Measurements from ENCODE around the gene PSMB2.

PSMB2 gene

GRCh38 chr1:35640380-35641232, 720 bp downstream of the PSMB2 start:
- Histone ChIP-seq H3K9me3 (ENCODE audit: control insufficient read depth, insufficient read depth, low read length) (no peaks in the 10 kb centered on the region), H3K36me3 (ENCODE audit: control insufficient read depth, insufficient read depth, low read length) (no peaks in the 10 kb centered on the region), H3K4me3 (ENCODE audit: low read depth, low read length) (peak overlapping the region; percentile 96), H3K4me1 (ENCODE audit: control insufficient read depth, insufficient read depth, low read length) (peaks cover 13% of the 10 kb centered on the region), H3K27me3 (ENCODE audit: control insufficient read depth, insufficient read depth, low read length) (no peaks in the 10 kb centered on the region), H3K9ac (ENCODE audit: low read depth, low read length) (peak overlapping the region; percentile 90)

- Histone ChIP-seq H3K4me1 (ENCODE audit: control insufficient read depth, insufficient read depth, low read length) (peaks cover 13% of the 10 kb centered on the region), H3K4me3 (ENCODE audit: low read depth, low read length) (peak overlapping the region; percentile 11), H3K9ac (ENCODE audit: low read depth, low read length) (peak overlapping the region; percentile 65)
Observed at GRCh38 chr1:35637401-35637809, 3.9 kb downstream of the PSMB2 start.

GRCh38 chr1:35633547-35633946, 7.8 kb downstream of the PSMB2 start:
- Histone ChIP-seq H3K27me3 (ENCODE audit: control insufficient read depth, insufficient read depth, low read length) (no peaks in the 10 kb centered on the region), H3K4me1 (ENCODE audit: control insufficient read depth, insufficient read depth, low read length) (peaks cover 7% of the 10 kb centered on the region), H3K9ac (ENCODE audit: low read depth, low read length) (no peak overlapping the region), H3K36me3 (ENCODE audit: control insufficient read depth, insufficient read depth, low read length) (peaks cover 11% of the 10 kb centered on the region), H3K4me3 (ENCODE audit: low read depth, low read length) (no peak overlapping the region), H3K9me3 (ENCODE audit: control insufficient read depth, insufficient read depth, low read length) (no peaks in the 10 kb centered on the region)

More at GRCh38 chr1:35637401-35637809, 3.9 kb downstream of the PSMB2 start:
- Histone ChIP-seq H3K27me3 (ENCODE audit: control insufficient read depth, insufficient read depth, low read length) (no peaks in the 10 kb centered on the region), H3K36me3 (ENCODE audit: control insufficient read depth, insufficient read depth, low read length) (no peaks in the 10 kb centered on the region), H3K9me3 (ENCODE audit: control insufficient read depth, insufficient read depth, low read length) (no peaks in the 10 kb centered on the region)

GRCh38 chr1:35631396-35631795, 9.9 kb downstream of the PSMB2 start:
- Histone ChIP-seq H3K27me3 (ENCODE audit: control insufficient read depth, insufficient read depth, low read length) (no peaks in the 10 kb centered on the region), H3K4me3 (ENCODE audit: low read depth, low read length) (no peak overlapping the region), H3K9me3 (ENCODE audit: control insufficient read depth, insufficient read depth, low read length) (no peaks in the 10 kb centered on the region), H3K9ac (ENCODE audit: low read depth, low read length) (no peak overlapping the region), H3K4me1 (ENCODE audit: control insufficient read depth, insufficient read depth, low read length) (no peaks in the 10 kb centered on the region), H3K36me3 (ENCODE audit: control insufficient read depth, insufficient read depth, low read length) (peaks cover 11% of the 10 kb centered on the region)

- no peaks in the 10 kb centered on the region for H3K9me3 ChIP-seq (ENCODE audit: control insufficient read depth, insufficient read depth, low read length)
- H3K36me3 ChIP-seq (ENCODE audit: control insufficient read depth, insufficient read depth, low read length) = peaks cover 11% of the 10 kb centered on the region
- H3K27me3 ChIP-seq (ENCODE audit: control insufficient read depth, insufficient read depth, low read length) = no peaks in the 10 kb centered on the region
- H3K9ac ChIP-seq (ENCODE audit: low read depth, low read length) = no peak overlapping the region
- H3K4me3 ChIP-seq (ENCODE audit: low read depth, low read length) = no peak overlapping the region
- no peaks in the 10 kb centered on the region for H3K4me1 ChIP-seq (ENCODE audit: control insufficient read depth, insufficient read depth, low read length)
Observed at GRCh38 chr1:35629051-35629450, 12.3 kb downstream of the PSMB2 start.

- no peak overlapping the region for H3K9ac ChIP-seq (ENCODE audit: low read depth, low read length)
- no peaks in the 10 kb centered on the region for H3K27me3 ChIP-seq (ENCODE audit: control insufficient read depth, insufficient read depth, low read length)
- peaks cover 16% of the 10 kb centered on the region for H3K4me1 ChIP-seq (ENCODE audit: control insufficient read depth, insufficient read depth, low read length)
- H3K9me3 ChIP-seq (ENCODE audit: control insufficient read depth, insufficient read depth, low read length) = no peaks in the 10 kb centered on the region
- no peak overlapping the region for H3K4me3 ChIP-seq (ENCODE audit: low read depth, low read length)
- H3K36me3 ChIP-seq (ENCODE audit: control insufficient read depth, insufficient read depth, low read length) = no peaks in the 10 kb centered on the region
Observed at GRCh38 chr1:35623832-35624231, 17.5 kb downstream of the PSMB2 start.

- Histone ChIP-seq H3K9me3 (ENCODE audit: control insufficient read depth, insufficient read depth, low read length) (no peaks in the 10 kb centered on the region), H3K27me3 (ENCODE audit: control insufficient read depth, insufficient read depth, low read length) (no peaks in the 10 kb centered on the region), H3K9ac (ENCODE audit: low read depth, low read length) (no peak overlapping the region), H3K4me3 (ENCODE audit: low read depth, low read length) (peak overlapping the region; percentile 14), H3K4me1 (ENCODE audit: control insufficient read depth, insufficient read depth, low read length) (peaks cover 16% of the 10 kb centered on the region), H3K36me3 (ENCODE audit: control insufficient read depth, insufficient read depth, low read length) (no peaks in the 10 kb centered on the region)
Observed at GRCh38 chr1:35622510-35623178, 18.7 kb downstream of the PSMB2 start.

GRCh38 chr1:35619237-35620121, 21.8 kb downstream of the PSMB2 start:
- Histone ChIP-seq H3K36me3 (ENCODE audit: control insufficient read depth, insufficient read depth, low read length) (peaks cover 4% of the 10 kb centered on the region), H3K9me3 (ENCODE audit: control insufficient read depth, insufficient read depth, low read length) (no peaks in the 10 kb centered on the region), H3K9ac (ENCODE audit: low read depth, low read length) (no peak overlapping the region), H3K27me3 (ENCODE audit: control insufficient read depth, insufficient read depth, low read length) (no peaks in the 10 kb centered on the region), H3K4me1 (ENCODE audit: control insufficient read depth, insufficient read depth, low read length) (peaks cover 16% of the 10 kb centered on the region), H3K4me3 (ENCODE audit: low read depth, low read length) (no peak overlapping the region)

GRCh38 chr1:35615440-35615839, 25.9 kb downstream of the PSMB2 start:
- H3K36me3 ChIP-seq (ENCODE audit: control insufficient read depth, insufficient read depth, low read length) = peaks cover 8% of the 10 kb centered on the region

GRCh38 chr1:35611655-35612054, 29.7 kb downstream of the PSMB2 start:
- H3K9ac ChIP-seq (ENCODE audit: low read depth, low read length) = no peak overlapping the region
- peaks cover 16% of the 10 kb centered on the region for H3K36me3 ChIP-seq (ENCODE audit: control insufficient read depth, insufficient read depth, low read length)
- no peaks in the 10 kb centered on the region for H3K4me1 ChIP-seq (ENCODE audit: control insufficient read depth, insufficient read depth, low read length)
- no peak overlapping the region for H3K4me3 ChIP-seq (ENCODE audit: low read depth, low read length)
- no peaks in the 10 kb centered on the region for H3K27me3 ChIP-seq (ENCODE audit: control insufficient read depth, insufficient read depth, low read length)
- H3K9me3 ChIP-seq (ENCODE audit: control insufficient read depth, insufficient read depth, low read length) = no peaks in the 10 kb centered on the region

More at GRCh38 chr1:35615440-35615839, 25.9 kb downstream of the PSMB2 start:
- H3K4me3 ChIP-seq (ENCODE audit: low read depth, low read length) = no peak overlapping the region
- no peaks in the 10 kb centered on the region for H3K9me3 ChIP-seq (ENCODE audit: control insufficient read depth, insufficient read depth, low read length)
- H3K27me3 ChIP-seq (ENCODE audit: control insufficient read depth, insufficient read depth, low read length) = no peaks in the 10 kb centered on the region
- no peaks in the 10 kb centered on the region for H3K4me1 ChIP-seq (ENCODE audit: control insufficient read depth, insufficient read depth, low read length)
- no peak overlapping the region for H3K9ac ChIP-seq (ENCODE audit: low read depth, low read length)

GRCh38 chr1:35605867-35606182, 35.5 kb downstream of the PSMB2 start:
- H3K27me3 ChIP-seq (ENCODE audit: control insufficient read depth, insufficient read depth, low read length) = no peaks in the 10 kb centered on the region
- H3K4me1 ChIP-seq (ENCODE audit: control insufficient read depth, insufficient read depth, low read length) = no peaks in the 10 kb centered on the region
- H3K9me3 ChIP-seq (ENCODE audit: control insufficient read depth, insufficient read depth, low read length) = no peaks in the 10 kb centered on the region
- H3K36me3 ChIP-seq (ENCODE audit: control insufficient read depth, insufficient read depth, low read length) = peaks cover 23% of the 10 kb centered on the region
- no peak overlapping the region for H3K4me3 ChIP-seq (ENCODE audit: low read depth, low read length)
- no peak overlapping the region for H3K9ac ChIP-seq (ENCODE audit: low read depth, low read length)
